SU-DHL-6 (cell line): ENCODE data around the gene P2RX3.

ENCODE experiments used
- CTCF ChIP-seq: fragments of 200-600 bp; sonication (generic); IDR thresholded peaks from one replicate; pipeline ENCODE4 v1.5.1; 2017; ENCODE audit warnings: antibody characterized with exemption, mild to moderate bottlenecking, low read length, moderate library complexity; ENCODE audit not compliant: insufficient read depth, poor library complexity, severe bottlenecking
- EZH2phosphoT487 ChIP-seq: fragments of 200-600 bp; sonication (generic), shearing (Covaris generic); conservative IDR thresholded peaks from 2 replicates; pipeline ENCODE4 v1.6.1; 2018; ENCODE audit warnings: mild to moderate bottlenecking, antibody characterized with exemption, low read length, moderate library complexity, mixed read lengths

- TF ChIP-seq CTCF (no peak), EZH2phosphoT487 (no peak)
Observed at GRCh38 chr11:57310091-57310490, 28.1 kb upstream of the P2RX3 start.
